Stomach (tissue), 9 donors: ENCODE data around the gene MTHFSD. TPM values are rescaled to one million over a fixed set of nuclear protein-coding genes. Genes with fewer than 3 reads are reported as not detected.

Experiments used
- DNase-seq, 2 donors: peaks; one replicate each; pipeline versions ENCODE4 v3.0.0 to v3.0.0-alpha.2; 2013 to 2019
- H3K27ac ChIP-seq, 5 donors: fragments of 200-600 bp in 4 of 5; sonication (generic) in 4 of 5; one replicate each; pipeline ENCODE4 v1.5.1; 2013 to 2019; ENCODE audit warnings: mild to moderate bottlenecking in 1 of 5, moderate library complexity in 1 of 5
- H3K27me3 ChIP-seq, 3 donors: fragments of 200-600 bp; sonication (generic); one replicate each; pipeline ENCODE4 v1.5.1; 2017 to 2019; ENCODE audit warnings: mixed run types in 1 of 3
- H3K36me3 ChIP-seq, 4 donors: fragments of 200-600 bp; sonication (generic); 1 replicate in 3 of 4; 2 replicates in 1 of 4; pipeline ENCODE4 v1.5.1; 2016 to 2019
- H3K4me1 ChIP-seq, 4 donors: fragments of 200-600 bp; sonication (generic); one replicate each; pipeline ENCODE4 v1.5.1; 2016 to 2019
- H3K4me3 ChIP-seq, 4 donors: fragments of 200-600 bp; sonication (generic) in 3 of 4; one replicate each; pipeline ENCODE4 v1.5.1; 2016 to 2019; ENCODE audit warnings: mild to moderate bottlenecking in 1 of 4
- H3K9me3 ChIP-seq, 4 donors: fragments of 200-600 bp; sonication (generic); one replicate each; pipeline ENCODE4 v1.5.1; 2016 to 2019
- CTCF ChIP-seq, 7 experiments: fragments of 450-650 bp in 4 of 7; fragments of 200-600 bp in 3 of 7; sonication (generic) in 3 of 7; IDR thresholded peaks; one replicate each; pipeline ENCODE4 v1.5.1; 2016 to 2019; ENCODE audit warnings: antibody characterized with exemption in 7 of 7, control low read depth in 2 of 7, mild to moderate bottlenecking in 1 of 7
- EP300 ChIP-seq: sonication (generic); formaldehyde crosslinking; IDR thresholded peaks from one replicate; pipeline ENCODE4 v1.6.1; 2017; ENCODE audit warnings: antibody characterized with exemption
- POLR2A ChIP-seq, 4 donors: fragments of 450-650 bp; IDR thresholded peaks; one replicate each; pipeline ENCODE4 v1.6.1; 2016; ENCODE audit warnings: antibody characterized with exemption in 4 of 4, control low read depth in 2 of 4, mild to moderate bottlenecking in 1 of 4, moderate library complexity in 1 of 4
- POLR2AphosphoS5 ChIP-seq, 3 donors: sonication (generic); formaldehyde crosslinking; IDR thresholded peaks; one replicate each; pipeline ENCODE4 v1.6.1; 2016; ENCODE audit warnings: antibody characterized with exemption in 3 of 3
- WGBS, 5 donors: extraction: QIAGEN DNeasy Blood & Tissue Kit in 3 of 5; methylation state at CpG; one replicate each; pipeline versions ENCODE4 v1.1.5 to v1.1.7; 2013 to 2018; 5-methylcytosine and 5-hydroxymethylcytosine counted together
- intact Hi-C: fragments of 100-400 bp; cut with DNase I; formaldehyde crosslinking; loops from one replicate; pipeline ENCODE4 v1.15.1; 2023; ENCODE audit warnings: low total_unique reads
- polyA plus RNA-seq, 3 donors: library from polyadenylated mRNA; stranded (reverse); fragments of 200-250 nt; gene quantifications; one replicate each; pipeline ENCODE4 v1.2.3, GENCODE V29; 2013
- total RNA-seq, 5 donors: library from RNA; depleted of rRNA; stranded (reverse); fragments of >200 nt; gene quantifications; one replicate each; pipeline versions ENCODE4 v1.1.0 to v1.2.3, GENCODE V29; 2014 to 2016
- donor health status: healthy with polysubstance abuse.
- donor health status: Bipolar disorder and iron deficiency.
- donor health status: healthy.

The MTHFSD gene
- total and polyA plus RNA-seq, 8 donors: 3.5 to 23.1 (median 7.7) TPM

- peak overlapping the region; percentile 79 to 99 (median 91) for H3K27ac ChIP-seq
- H3K9me3 ChIP-seq: peaks cover 0 to 5% (median 0%) of the 10 kb centered on the region in 4 donors
- H3K27me3 ChIP-seq: peaks cover 10 to 86% (median 63%) of the 10 kb centered on the region in 3 donors
- peaks cover 0 to 52% (median 20%) of the 10 kb centered on the region in 4 donors for H3K4me1 ChIP-seq
- peak overlapping the region; percentile 9 to 32 (median 16) for H3K4me3 ChIP-seq
- intact Hi-C loops: no loop called here
- 10 to 31% (median 14%) methylated on average over 9 to 22 of the region's 22 CpGs for WGBS, 5 donors
- no peak for TF ChIP-seq CTCF (IDR thresholded peaks at IDR 0.05)
- H3K36me3 ChIP-seq: peaks cover 0 to 11% (median 0%) of the 10 kb centered on the region in 4 donors
- DNase-seq: peak in 1 of 2 donors; percentile 43
Observed at GRCh38 chr16:86494039-86494564, 60.9 kb downstream of the MTHFSD start.

- H3K9me3 ChIP-seq: peaks cover 0 to 8% (median 0%) of the 10 kb centered on the region in 4 donors
- peaks cover 0 to 52% (median 15%) of the 10 kb centered on the region in 4 donors for H3K4me1 ChIP-seq
- 20 to 36% (median 23%) methylated on average over 3 to 9 of the region's 9 CpGs for WGBS, 5 donors
- TF ChIP-seq EP300 (no peak), CTCF (IDR thresholded peaks at IDR 0.05) (no peak), POLR2AphosphoS5 (IDR thresholded peaks at IDR 0.05) (no peak), POLR2A (IDR thresholded peaks at IDR 0.05) (no peak)
- H3K27me3 ChIP-seq: peaks cover 7 to 79% (median 54%) of the 10 kb centered on the region in 3 donors
- H3K27ac ChIP-seq: peak overlapping the region; percentile 34 to 99 (median 91)
- DNase-seq: peak in 1 of 2 donors; percentile 53
- intact Hi-C loops: no loop called here
- H3K36me3 ChIP-seq: peaks cover 0 to 20% (median 0%) of the 10 kb centered on the region in 4 donors
- H3K4me3 ChIP-seq: no peak overlapping the region
Observed at GRCh38 chr16:86492961-86493629, 61.9 kb downstream of the MTHFSD start.

DNA sequence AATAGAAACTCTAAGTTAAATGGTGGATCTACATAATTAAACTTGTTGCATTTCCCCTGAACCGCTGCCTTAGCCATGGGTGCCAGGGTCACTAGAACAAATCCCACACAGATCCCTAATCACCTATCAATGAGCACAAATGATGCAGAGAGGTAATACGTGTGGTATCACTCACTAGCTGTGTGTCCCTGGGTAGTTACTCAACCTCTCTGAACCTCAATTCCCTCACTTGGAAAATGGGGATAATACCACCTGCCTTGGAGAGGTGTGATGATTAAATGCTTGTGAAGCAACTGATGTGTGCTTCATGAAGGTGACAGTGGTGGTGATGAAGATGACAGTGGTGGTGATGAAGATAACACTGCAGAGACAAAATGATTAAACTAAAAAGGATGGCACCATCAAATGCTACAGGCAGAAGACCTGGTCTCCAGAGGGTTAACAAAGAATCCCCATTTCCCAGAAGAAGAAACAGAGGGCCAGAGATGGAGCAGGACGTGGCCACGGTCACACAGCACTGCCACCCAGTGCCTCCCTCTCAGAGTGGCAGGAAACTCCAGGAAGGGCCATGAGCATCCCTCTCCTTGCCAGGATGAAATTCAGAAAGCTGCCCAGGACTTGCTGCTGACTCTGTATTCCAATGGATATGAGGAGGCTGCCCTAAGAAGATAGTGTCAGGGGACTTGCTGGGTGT lies 62.6 kb downstream of the MTHFSD start:
- TF ChIP-seq POLR2AphosphoS5 (IDR thresholded peaks at IDR 0.05) (no peak), POLR2A (IDR thresholded peaks at IDR 0.05) (no peak), EP300 (no peak), CTCF (IDR thresholded peaks at IDR 0.05) (no peak)
- WGBS, 5 donors: 39 to 64% (median 54%) methylated on average over 3 to 4 of the region's 4 CpGs
- Histone ChIP-seq H3K4me1 (peaks cover 0 to 47% (median 15%) of the 10 kb centered on the region in 4 donors), H3K4me3 (no peak overlapping the region), H3K27ac (peak overlapping the region; percentile 34 to 99 (median 91)), H3K9me3 (peaks cover 0 to 8% (median 0%) of the 10 kb centered on the region in 4 donors), H3K27me3 (peaks cover 0 to 72% (median 47%) of the 10 kb centered on the region in 3 donors), H3K36me3 (peaks cover 0 to 20% (median 0%) of the 10 kb centered on the region in 4 donors)
- intact Hi-C loops: no loop called here
- no peak for DNase-seq

DNA sequence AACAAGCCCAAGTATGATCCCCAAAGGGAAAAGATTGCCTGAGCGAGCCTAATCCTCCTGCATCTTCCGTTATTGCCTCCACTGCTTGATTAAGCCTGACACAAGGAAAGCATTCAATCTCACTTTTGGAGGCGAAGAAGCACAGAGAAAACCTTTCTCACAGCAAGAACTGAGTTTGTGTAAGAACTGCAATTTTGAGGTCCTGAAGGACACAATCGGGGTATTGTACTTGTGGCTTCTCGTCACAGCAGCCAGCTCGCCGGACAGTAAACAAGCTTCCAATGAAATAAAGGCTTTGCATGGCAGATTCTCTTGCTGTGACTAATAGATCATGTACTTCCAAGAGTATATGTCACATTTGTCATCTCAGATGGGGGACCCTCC lies 63.4 kb downstream of the MTHFSD start:
- peaks cover 0 to 69% (median 39%) of the 10 kb centered on the region in 3 donors for H3K27me3 ChIP-seq
- peaks cover 0 to 48% (median 15%) of the 10 kb centered on the region in 4 donors for H3K4me1 ChIP-seq
- peaks cover 0 to 20% (median 0%) of the 10 kb centered on the region in 4 donors for H3K36me3 ChIP-seq
- WGBS, 5 donors: 63 to 71% (median 68%) methylated on average over 7 of the region's 7 CpGs
- no peak for TF ChIP-seq CTCF (IDR thresholded peaks at IDR 0.05)
- TF ChIP-seq POLR2AphosphoS5 (IDR thresholded peaks at IDR 0.05): no peak
- no peak for TF ChIP-seq EP300
- no peak for TF ChIP-seq POLR2A (IDR thresholded peaks at IDR 0.05)
- peak overlapping the region in 4 of 5 donors; percentile 20 to 99 (median 94) for H3K27ac ChIP-seq
- peaks cover 0 to 8% (median 0%) of the 10 kb centered on the region in 4 donors for H3K9me3 ChIP-seq
- no peak overlapping the region for H3K4me3 ChIP-seq
- intact Hi-C loops: no loop called here
- DNase-seq: no peak
